GM12864 (cell line): ENCODE results near the gene COQ5.

Experiments used
- DNase-seq: peaks from one replicate; pipeline ENCODE4 v3.0.0-alpha.2; 2011; ENCODE audit warnings: low read depth
- H3K4me3 ChIP-seq: 2 replicates; pipeline ENCODE4 v1.5.1; 2011; ENCODE audit warnings: mild to moderate bottlenecking, low read depth, low read length, control low read depth
- TF ChIP-seq, protein P1 (sequence below): IDR thresholded peaks from 2 replicates; pipeline ENCODE4 v1.5.1; 2011; ENCODE audit warnings: low read depth, mild to moderate bottlenecking, moderate library complexity, low read length, control low read depth, inconsistent platforms; ENCODE audit errors: missing control alignments

COQ5 gene, protein sequence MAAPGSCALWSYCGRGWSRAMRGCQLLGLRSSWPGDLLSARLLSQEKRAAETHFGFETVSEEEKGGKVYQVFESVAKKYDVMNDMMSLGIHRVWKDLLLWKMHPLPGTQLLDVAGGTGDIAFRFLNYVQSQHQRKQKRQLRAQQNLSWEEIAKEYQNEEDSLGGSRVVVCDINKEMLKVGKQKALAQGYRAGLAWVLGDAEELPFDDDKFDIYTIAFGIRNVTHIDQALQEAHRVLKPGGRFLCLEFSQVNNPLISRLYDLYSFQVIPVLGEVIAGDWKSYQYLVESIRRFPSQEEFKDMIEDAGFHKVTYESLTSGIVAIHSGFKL

DNA sequence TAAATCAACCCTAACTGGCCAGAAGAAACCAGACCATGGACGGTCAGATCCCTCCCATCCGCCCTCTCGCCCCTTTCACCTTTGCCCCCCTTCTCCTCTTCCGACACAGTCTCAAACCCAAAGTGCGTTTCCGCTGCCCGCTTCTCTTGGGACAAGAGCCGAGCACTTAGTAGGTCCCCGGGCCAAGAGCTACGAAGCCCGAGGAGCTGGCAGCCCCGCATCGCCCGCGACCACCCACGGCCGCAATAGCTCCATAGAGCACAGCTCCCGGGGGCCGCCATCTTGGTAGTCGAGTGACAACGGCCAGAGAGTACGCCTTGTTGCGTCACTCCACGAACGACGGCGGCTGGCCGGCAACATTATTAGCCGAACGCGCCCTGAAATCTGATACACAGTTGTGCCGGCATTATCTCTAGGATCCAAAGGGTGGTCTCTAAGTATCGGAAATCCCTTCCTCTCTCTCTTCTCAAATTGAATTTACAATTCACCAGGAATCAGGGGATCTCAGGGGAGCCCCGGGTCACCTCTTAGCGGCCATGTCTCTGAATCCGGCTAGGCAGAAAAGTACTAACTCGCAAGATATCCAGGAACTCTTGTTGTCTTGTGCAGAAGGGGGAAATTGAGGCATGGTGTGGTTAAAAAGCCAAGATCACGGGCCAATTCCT, at the start of gene COQ5:
Gene COQ5, minus strand, starts transcription at position 298 of the 665 bp plus-strand sequence. Its CDS starts 17 bp downstream, at position 281.
- peak; percentile 54 for DNase-seq
- TF ChIP-seq, protein P1, sequence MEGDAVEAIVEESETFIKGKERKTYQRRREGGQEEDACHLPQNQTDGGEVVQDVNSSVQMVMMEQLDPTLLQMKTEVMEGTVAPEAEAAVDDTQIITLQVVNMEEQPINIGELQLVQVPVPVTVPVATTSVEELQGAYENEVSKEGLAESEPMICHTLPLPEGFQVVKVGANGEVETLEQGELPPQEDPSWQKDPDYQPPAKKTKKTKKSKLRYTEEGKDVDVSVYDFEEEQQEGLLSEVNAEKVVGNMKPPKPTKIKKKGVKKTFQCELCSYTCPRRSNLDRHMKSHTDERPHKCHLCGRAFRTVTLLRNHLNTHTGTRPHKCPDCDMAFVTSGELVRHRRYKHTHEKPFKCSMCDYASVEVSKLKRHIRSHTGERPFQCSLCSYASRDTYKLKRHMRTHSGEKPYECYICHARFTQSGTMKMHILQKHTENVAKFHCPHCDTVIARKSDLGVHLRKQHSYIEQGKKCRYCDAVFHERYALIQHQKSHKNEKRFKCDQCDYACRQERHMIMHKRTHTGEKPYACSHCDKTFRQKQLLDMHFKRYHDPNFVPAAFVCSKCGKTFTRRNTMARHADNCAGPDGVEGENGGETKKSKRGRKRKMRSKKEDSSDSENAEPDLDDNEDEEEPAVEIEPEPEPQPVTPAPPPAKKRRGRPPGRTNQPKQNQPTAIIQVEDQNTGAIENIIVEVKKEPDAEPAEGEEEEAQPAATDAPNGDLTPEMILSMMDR = no peak
- H3K4me3 ChIP-seq = peak within 1 kb of the TSS; percentile 98

DNA sequence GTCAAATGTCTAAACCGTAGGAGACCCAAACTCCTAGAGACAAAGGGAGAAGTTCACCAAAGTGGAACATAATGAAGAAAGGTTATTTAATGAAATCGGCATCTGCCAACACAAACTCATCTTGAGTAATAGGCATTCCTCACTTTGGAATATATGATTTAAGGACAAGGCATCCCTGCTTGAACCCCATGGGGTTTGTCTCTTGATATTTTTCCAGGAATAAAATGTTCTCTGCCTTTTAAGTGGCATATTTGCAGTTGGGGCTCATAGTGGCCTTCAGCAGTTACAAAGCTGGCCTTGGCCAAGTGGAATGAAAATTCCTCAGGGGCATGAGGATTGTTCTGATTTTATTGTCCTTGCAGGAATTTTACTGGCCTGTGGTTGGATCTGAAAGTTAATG, 45.1 kb upstream of the COQ5 start:
- no peak overlapping the region for H3K4me3 ChIP-seq
- no peak for DNase-seq
- TF ChIP-seq, protein P1 = no peak

DNA sequence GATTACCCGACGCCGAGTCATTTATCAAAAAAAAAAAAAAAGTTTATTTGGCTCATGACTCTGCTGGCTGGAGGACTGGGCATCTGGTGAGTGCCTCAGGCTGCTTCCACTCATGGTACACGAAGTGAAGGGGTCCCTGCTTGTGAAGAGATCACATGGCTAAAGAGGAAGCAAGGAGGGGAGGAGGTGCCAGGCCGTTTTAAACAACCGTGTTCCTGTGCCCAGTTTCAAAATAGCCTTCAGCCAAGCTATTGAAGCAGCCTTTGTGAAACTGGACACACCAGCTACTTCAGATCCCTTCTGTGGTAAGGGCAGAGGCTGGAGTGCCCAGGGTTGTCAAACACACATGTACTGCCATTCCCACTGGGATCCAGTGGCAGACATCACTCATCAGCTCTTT, 44.6 kb upstream of the COQ5 start:
- DNase-seq = no peak
- TF ChIP-seq, protein P1 = no peak
- no peak overlapping the region for H3K4me3 ChIP-seq

DNA sequence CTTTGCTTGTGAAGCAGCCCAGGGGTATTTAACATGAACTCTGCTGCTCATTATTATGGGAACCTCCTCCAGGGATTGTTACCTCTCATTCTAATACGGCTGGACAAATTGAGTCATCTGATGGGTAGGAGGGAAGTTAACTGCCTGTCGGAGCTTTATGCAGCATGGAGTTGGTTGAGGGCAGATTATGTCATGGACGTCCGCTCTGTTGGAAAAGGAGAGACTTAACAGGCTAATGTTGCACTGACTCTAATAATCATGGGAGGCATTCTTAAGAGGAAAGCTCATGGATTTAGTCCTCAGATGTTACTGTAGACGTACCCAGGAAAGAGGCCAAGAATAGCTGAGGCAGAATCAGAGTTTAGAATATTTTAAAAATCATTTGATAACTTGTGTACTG, 42.3 kb upstream of the COQ5 start:
- no peak for DNase-seq
- TF ChIP-seq, protein P1 = no peak
- no peak overlapping the region for H3K4me3 ChIP-seq

DNA sequence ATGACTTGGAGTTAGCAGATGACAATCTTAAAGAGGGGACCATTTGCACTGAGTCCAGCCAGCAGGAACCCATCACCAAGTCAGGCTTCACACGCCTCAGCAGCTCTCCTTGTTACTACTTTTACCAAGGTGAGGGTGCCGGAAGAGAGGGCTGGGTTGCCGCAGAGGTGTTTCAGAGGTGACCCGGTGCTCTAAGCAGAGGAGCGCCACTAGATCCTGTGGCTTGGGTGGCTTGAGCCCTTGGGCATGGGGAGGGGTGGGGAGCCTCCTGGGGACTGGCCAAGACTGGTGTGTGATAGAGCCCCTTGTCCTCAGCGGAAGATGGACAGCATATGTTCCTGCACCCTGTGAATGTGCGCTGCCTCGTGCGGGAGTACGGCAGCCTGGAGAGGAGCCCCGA, 34.5 kb upstream of the COQ5 start:
- DNase-seq = no peak
- TF ChIP-seq, protein P1 = no peak
- H3K4me3 ChIP-seq = no peak overlapping the region

DNA sequence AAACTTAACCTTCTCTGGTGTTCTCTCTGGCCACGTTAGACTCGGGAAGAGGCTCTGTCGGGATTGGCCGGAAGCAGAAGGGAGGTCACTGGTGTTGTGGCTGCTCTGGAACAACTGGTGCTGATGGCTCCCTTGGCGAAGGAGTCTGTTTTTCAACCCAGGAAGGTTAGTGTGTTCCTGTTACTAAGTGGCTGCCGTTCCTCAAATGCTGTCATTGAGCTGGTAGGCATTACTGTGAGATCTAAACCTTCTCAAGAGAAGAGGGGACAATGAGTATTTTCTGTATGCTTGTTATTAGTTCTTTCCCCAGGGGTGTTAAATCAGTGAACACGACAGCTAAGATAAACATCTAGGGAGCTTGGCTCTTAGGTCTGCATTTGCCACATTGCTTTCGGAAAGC, 33.9 kb upstream of the COQ5 start:
- no peak for DNase-seq
- TF ChIP-seq, protein P1 = no peak
- H3K4me3 ChIP-seq = no peak overlapping the region

DNA sequence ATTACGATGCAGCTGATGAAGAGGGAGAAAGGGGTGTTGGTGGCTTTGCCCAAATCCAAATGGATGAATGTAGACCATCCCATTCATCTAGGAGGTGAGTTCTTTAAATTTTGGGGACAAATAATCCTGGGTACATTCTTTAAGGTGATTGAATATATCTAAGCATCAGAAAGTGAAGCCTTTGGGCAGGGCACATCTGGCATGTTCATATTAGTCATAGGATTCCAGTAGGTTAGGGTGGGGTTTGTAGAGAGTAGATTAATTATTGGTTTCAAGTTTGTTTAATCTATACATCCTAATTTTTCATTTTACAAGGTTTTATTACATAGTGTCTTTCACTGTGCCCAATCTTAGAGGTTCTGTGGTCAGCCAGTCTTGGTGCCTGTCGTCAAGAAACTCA, 28.6 kb upstream of the COQ5 start:
- DNase-seq = no peak
- H3K4me3 ChIP-seq = no peak overlapping the region
- TF ChIP-seq, protein P1 = no peak
